Right cardiac atrium (tissue), 5 donors: ENCODE data around the gene C2orf72. TPM values are rescaled to one million over a fixed set of nuclear protein-coding genes. Genes with fewer than 3 reads are reported as not detected.

ENCODE experiments used
- ATAC-seq, 2 donors: fragments of 200-7000 bp; cut with Tn5 transposase; one replicate each; pipeline versions ENCODE4 v1.8.0 to v1.9.1; 2020; ENCODE audit warnings: moderate library complexity in 2 of 2, mild to moderate bottlenecking in 1 of 2
- DNase-seq, 3 donors: peaks; one replicate each; pipeline ENCODE4 v3.0.0-alpha.2; 2020
- H3K27ac ChIP-seq: one replicate; pipeline ENCODE4 v1.5.1; 2013; ENCODE audit warnings: mild to moderate bottlenecking, low read length, control low read depth, moderate library complexity
- H3K27me3 ChIP-seq: one replicate; pipeline ENCODE4 v1.6.1; 2013; ENCODE audit not compliant: control insufficient read depth, insufficient read depth
- H3K4me1 ChIP-seq: one replicate; pipeline ENCODE4 v1.6.1; 2013; ENCODE audit warnings: low read length; ENCODE audit not compliant: control insufficient read depth, insufficient read depth
- H3K4me3 ChIP-seq: one replicate; pipeline ENCODE4 v1.5.1; 2013; ENCODE audit warnings: low read length, control low read depth
- H3K9me3 ChIP-seq: one replicate; pipeline ENCODE4 v1.6.1; 2013; ENCODE audit warnings: low read length; ENCODE audit not compliant: control insufficient read depth
- WGBS: extraction: QIAGEN DNeasy Blood & Tissue Kit; methylation state at CpG from one replicate; pipeline ENCODE4 v1.1.7; 2013; 5-methylcytosine and 5-hydroxymethylcytosine counted together
- intact Hi-C, 4 donors: fragments of 100-400 bp; cut with DNase I; formaldehyde crosslinking; loops; one replicate each; pipeline versions ENCODE4 v1.11.0 to v1.14.0; 2022 to 2023
- polyA plus RNA-seq: library from polyadenylated mRNA; stranded (reverse); fragments of 200-250 nt; gene quantifications from one replicate; pipeline ENCODE4 v1.2.3, GENCODE V29; 2013
- total RNA-seq, 4 donors: library from RNA; stranded (reverse); fragmentation: NEBNext Ultra II Directional; extraction: Animal tissue kit (Norgen Biotek cat#: 25700); gene quantifications; one replicate each; pipeline ENCODE4 v1.2.1, GENCODE V29; 2021
- donor health status: healthy with polysubstance abuse.
- donor health status: DM: no; HTN: yes; CAD: no.
- donor health status: DM: no; HTN: no; CAD: no.
- donor health status: DM: no; HTN: yes; CAD: no; lungs with severe emphysema.
- donor health status: DM: yes; HTN: yes; CAD: no.

Gene C2orf72
- total and polyA plus RNA-seq, 5 donors: 0.18 to 0.43 (median 0.35) TPM; not detected in 1

- Histone ChIP-seq H3K9me3 (no peaks in the 10 kb centered on the region), H3K27me3 (peaks cover 2% of the 10 kb centered on the region), H3K27ac (no peak overlapping the region), H3K4me1 (no peaks in the 10 kb centered on the region), H3K4me3 (no peak overlapping the region)
- no peak for DNase-seq
- intact Hi-C loops: no loop called here
- no peak for ATAC-seq
- WGBS: 29% methylated on average over 4 of the region's 4 CpGs
Measured at GRCh38 chr2:231034291-231034882, 2.9 kb upstream of the C2orf72 start.

DNA sequence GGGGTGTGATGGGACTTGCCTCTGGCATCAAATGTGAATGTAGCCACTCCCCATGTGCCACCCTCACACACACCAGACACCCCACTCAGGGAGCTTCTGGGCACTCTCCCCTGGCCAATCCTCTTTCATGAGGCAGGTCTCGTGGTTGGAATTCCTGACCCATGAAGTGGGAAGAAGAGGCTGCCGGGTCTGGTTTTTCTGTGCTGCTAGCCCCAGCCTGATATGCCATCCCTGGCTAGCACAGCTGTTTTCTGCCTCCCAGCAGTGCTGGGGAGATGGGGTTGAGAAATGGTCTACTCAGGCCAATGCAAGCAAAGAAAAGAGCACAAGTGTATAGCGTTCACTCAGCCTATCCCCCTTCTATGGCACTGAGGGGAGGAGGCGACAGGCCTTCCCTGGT, 1.2 kb upstream of the C2orf72 start:
- Histone ChIP-seq H3K4me3 (no peak overlapping the region), H3K9me3 (no peaks in the 10 kb centered on the region), H3K27ac (no peak overlapping the region), H3K4me1 (no peaks in the 10 kb centered on the region), H3K27me3 (peaks cover 2% of the 10 kb centered on the region)
- no peak for ATAC-seq
- no peak for DNase-seq
- intact Hi-C loops: no loop called here
- 69% methylated on average over 4 of the region's 4 CpGs for WGBS

- Histone ChIP-seq H3K27ac (no peak overlapping the region), H3K9me3 (no peaks in the 10 kb centered on the region), H3K4me3 (no peak overlapping the region), H3K4me1 (no peaks in the 10 kb centered on the region), H3K27me3 (peaks cover 2% of the 10 kb centered on the region)
- ATAC-seq (no peak), DNase-seq (no peak)
- intact Hi-C loops: no loop called here
- WGBS: 53% methylated on average over 12 of the region's 12 CpGs
Measured at GRCh38 chr2:231036578-231037106, 681 bp upstream of the C2orf72 start.

DNA sequence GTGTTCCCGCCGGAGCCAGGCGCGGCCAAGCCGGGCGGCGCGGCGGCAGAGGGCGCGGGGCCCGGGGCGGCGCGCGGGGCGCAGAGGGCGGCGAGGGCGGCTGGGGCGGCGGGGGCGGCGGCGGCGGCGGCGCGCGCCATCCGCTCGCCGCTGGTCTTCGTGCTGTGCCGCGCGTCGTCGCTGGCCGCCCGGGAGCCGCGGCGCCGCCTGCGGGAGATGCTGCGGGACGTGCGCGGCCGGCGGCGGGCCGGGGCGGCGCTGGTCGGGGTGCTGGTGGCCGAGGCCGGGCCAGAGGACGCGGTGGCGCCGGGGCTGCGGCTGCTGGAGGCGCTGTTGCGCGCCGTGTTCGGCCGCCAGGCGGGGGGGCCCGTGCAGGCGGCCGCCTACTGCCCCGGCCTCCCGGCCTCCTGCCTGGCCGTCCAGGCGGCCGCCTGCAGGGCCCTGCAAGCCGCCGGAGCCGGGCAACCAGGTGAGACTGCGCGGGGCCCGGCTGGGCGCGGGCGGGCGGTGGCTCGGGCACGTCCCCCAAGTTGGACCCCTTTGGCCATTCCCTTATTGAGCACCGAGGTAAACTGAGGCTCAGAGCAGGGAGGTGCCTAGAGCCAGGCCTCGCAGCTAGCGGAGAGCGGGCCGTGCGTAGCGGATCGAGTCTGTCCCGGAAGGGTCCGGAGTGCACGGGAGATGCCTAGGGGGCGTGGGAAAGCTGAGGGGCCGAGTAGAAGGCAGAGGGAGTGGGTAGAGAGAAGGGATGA, 584 bp downstream of the C2orf72 start:
- Histone ChIP-seq H3K27me3 (peaks cover 2% of the 10 kb centered on the region), H3K4me3 (peak overlapping the region; percentile 85), H3K27ac (no peak overlapping the region), H3K4me1 (no peaks in the 10 kb centered on the region), H3K9me3 (no peaks in the 10 kb centered on the region)
- intact Hi-C loops: no loop called here
- DNase-seq (no peak), ATAC-seq (no peak)
- WGBS: 2% methylated on average over 103 of the region's 104 CpGs

DNA sequence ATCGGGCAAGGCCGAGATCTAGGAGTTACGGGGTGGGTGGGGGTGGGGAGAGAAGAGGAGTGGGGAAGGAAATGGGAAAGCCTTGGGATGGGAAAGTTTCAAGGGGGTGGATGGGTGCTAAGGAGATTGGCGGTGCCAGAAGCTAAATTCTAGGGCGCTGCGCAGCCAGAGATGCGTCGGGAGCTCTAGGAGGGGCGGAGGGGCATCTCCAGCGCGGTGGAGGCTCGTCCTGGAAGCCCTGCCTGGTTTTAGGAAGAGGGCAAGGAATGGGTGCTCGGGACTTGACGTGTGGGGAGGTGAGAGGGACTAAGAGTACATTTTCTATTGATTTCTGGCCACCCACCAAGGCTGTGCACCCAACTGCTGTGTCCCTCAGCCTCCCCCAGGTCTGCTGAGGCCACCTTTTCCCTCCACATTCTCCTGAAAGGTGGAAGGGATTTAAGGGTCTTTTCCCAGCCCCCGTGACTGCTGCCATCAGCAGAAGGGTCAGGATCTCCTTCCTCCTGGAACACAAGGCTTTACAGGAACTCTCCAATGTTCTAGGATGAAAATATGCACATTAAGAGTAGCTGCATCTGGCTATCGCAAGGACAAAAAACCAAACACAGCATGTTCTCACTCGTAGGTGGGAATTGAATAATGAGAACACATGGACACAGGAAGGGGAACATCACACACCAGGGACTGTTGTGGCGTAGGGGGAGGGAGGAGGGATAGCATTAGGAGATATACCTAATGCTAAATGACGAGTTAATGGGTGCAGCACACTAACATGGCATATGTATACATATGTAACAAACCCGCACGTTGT, 1.4 kb downstream of the C2orf72 start:
- no peaks in the 10 kb centered on the region for H3K9me3 ChIP-seq
- H3K4me1 ChIP-seq: no peaks in the 10 kb centered on the region
- H3K27ac ChIP-seq: no peak overlapping the region
- peaks cover 2% of the 10 kb centered on the region for H3K27me3 ChIP-seq
- intact Hi-C loops: no loop called here
- no peak for DNase-seq
- 25% methylated on average over 21 of the region's 21 CpGs for WGBS
- no peak overlapping the region for H3K4me3 ChIP-seq
- ATAC-seq: no peak

- 73% methylated on average over 6 of the region's 6 CpGs for WGBS
- Histone ChIP-seq H3K4me1 (no peaks in the 10 kb centered on the region), H3K27ac (no peak overlapping the region), H3K27me3 (peaks cover 2% of the 10 kb centered on the region), H3K9me3 (no peaks in the 10 kb centered on the region), H3K4me3 (no peak overlapping the region)
- intact Hi-C loops: no loop called here
- ATAC-seq: no peak
- DNase-seq: no peak
Measured at GRCh38 chr2:231039294-231039664, 2.0 kb downstream of the C2orf72 start.

- no peaks in the 10 kb centered on the region for H3K4me1 ChIP-seq
- no peak overlapping the region for H3K4me3 ChIP-seq
- DNase-seq (no peak), ATAC-seq (no peak)
- intact Hi-C loops: no loop called here
- peaks cover 2% of the 10 kb centered on the region for H3K27me3 ChIP-seq
- no peaks in the 10 kb centered on the region for H3K9me3 ChIP-seq
- no peak overlapping the region for H3K27ac ChIP-seq
- WGBS: 71% methylated on average over 8 of the region's 8 CpGs
Measured at GRCh38 chr2:231039821-231040364, 2.6 kb downstream of the C2orf72 start.

- no peak overlapping the region for H3K4me3 ChIP-seq
- DNase-seq (no peak), ATAC-seq (no peak)
- intact Hi-C loops: no loop called here
- no peaks in the 10 kb centered on the region for H3K27me3 ChIP-seq
- H3K9me3 ChIP-seq: no peaks in the 10 kb centered on the region
- no peak overlapping the region for H3K27ac ChIP-seq
- WGBS: 69% methylated on average over 8 of the region's 8 CpGs
- H3K4me1 ChIP-seq: no peaks in the 10 kb centered on the region
Measured at GRCh38 chr2:231041061-231041689, 3.9 kb downstream of the C2orf72 start.

DNA sequence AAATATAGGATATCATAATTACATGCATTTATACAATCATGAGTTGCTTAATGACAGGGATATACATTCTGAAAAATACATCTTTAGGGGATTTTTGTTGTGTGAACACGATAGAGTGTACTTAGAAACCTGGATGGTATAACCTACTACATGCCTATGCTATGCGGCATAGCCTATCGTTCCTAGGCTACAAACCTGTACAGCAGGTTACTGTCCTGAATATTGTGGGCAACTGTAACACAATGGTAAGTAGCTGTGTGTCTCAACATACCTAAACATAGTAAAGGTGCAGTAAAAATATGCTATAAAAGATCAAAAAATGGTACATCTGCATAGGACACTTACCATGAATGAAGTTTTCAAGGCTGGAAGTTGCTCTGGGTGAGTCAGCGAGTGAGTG, 6.5 kb downstream of the C2orf72 start:
- 92% methylated on average over 4 of the region's 4 CpGs for WGBS

GRCh38 chr2:231046916-231047273, 9.6 kb downstream of the C2orf72 start:
- Histone ChIP-seq H3K9me3 (no peaks in the 10 kb centered on the region), H3K4me3 (no peak overlapping the region), H3K4me1 (no peaks in the 10 kb centered on the region), H3K27ac (no peak overlapping the region), H3K27me3 (no peaks in the 10 kb centered on the region)
- DNase-seq (no peak), ATAC-seq (no peak)
- WGBS: 75% methylated on average over 5 of the region's 5 CpGs
- intact Hi-C loops: no loop called here

More for the DNA sequence above, 6.5 kb downstream of the C2orf72 start:
- DNase-seq: no peak
- H3K4me1 ChIP-seq: no peaks in the 10 kb centered on the region
- H3K9me3 ChIP-seq: no peaks in the 10 kb centered on the region
- no peak for ATAC-seq
- no peaks in the 10 kb centered on the region for H3K27me3 ChIP-seq
- H3K4me3 ChIP-seq: no peak overlapping the region
- intact Hi-C loops: no loop called here
- no peak overlapping the region for H3K27ac ChIP-seq
